ENCODE data around the gene STK32B. TPM values are rescaled to one million over a fixed set of nuclear protein-coding genes. Genes with fewer than 3 reads are reported as not detected.
A peak's percentile ranks its signal among the peaks of the same experiment; 100 is the strongest.

STK32B gene
- total and polyA plus RNA-seq, 2 of the 8 experiments (the other 6 are each of a cell fraction or from before 2014, with no cell fraction given) = 2.3 to 2.5 TPM

- POLR2A ChIA-PET (ENCODE audit: partially characterized antibody) = no interaction called here
- H3K4me3 ChIP-seq (ENCODE audit: extremely low read depth in 1 of 4, insufficient read depth in 2 of 4, low read depth in 3 of 4, low read length in 4 of 4) = no peak overlapping the region
Measured at GRCh38 chr4:5463361-5463760, 412.1 kb downstream of the STK32B start.

More at GRCh38 chr4:5463361-5463760, 412.1 kb downstream of the STK32B start:
- Histone ChIP-seq H2BK5ac (ENCODE audit: low read depth, low read length) (no peak overlapping the region), H3K27me3 (replicated peaks in 1 of 4; ENCODE audit: control insufficient read depth in 3 of 4, extremely low read depth in 1 of 4, insufficient read depth in 3 of 4, low read length in 3 of 4) (no peaks in the 10 kb centered on the region), H3K36me3 (ENCODE audit: control insufficient read depth in 2 of 4, insufficient read depth in 4 of 4, low read length in 3 of 4) (no peaks in the 10 kb centered on the region), H3K18ac (ENCODE audit: extremely low read depth, low read length) (no peak overlapping the region), H2AK5ac (ENCODE audit: low read depth, low read length) (0 out of 2 replicates have a peak overlapping the region, but pooled peaks have one; percentile 39), H3K14ac (ENCODE audit: insufficient read length) (no peak overlapping the region), H2AFZ (ENCODE audit: low read length) (no peak overlapping the region), H2BK12ac (ENCODE audit: low read depth, low read length) (no peak overlapping the region), H4K91ac (replicated peaks; ENCODE audit: insufficient read length, low read length) (no peak overlapping the region), H3K79me1 (ENCODE audit: low read depth, low read length) (no peaks in the 10 kb centered on the region), H3K79me2 (ENCODE audit: control insufficient read depth in 1 of 2, insufficient read depth in 2 of 2, low read length in 2 of 2) (no peaks in the 10 kb centered on the region; a peak in 1 of 4 replicates), H2BK120ac (replicated peaks; ENCODE audit: low read depth, low read length) (no peak overlapping the region), H3K4me1 (replicated peaks in 1 of 4; ENCODE audit: control insufficient read depth in 3 of 4, insufficient read depth in 4 of 4, low read length in 3 of 4) (no peaks in the 10 kb centered on the region), H3K9me3 (ENCODE audit: insufficient read depth in 2 of 2, low read depth in 1 of 2, low read length in 1 of 2) (no peaks in the 10 kb centered on the region), H2BK20ac (ENCODE audit: low read length) (no peak overlapping the region), H3K56ac (replicated peaks; ENCODE audit: insufficient read length, low read depth, low read length) (no peak overlapping the region), H2BK15ac (ENCODE audit: low read length) (no peak overlapping the region), H4K8ac (ENCODE audit: extremely low read depth, insufficient read depth, low read length) (no peak overlapping the region), H3K4me2 (ENCODE audit: insufficient read depth in 1 of 2, low read depth in 2 of 2, low read length in 2 of 2) (no peak overlapping the region), H3K23me2 (ENCODE audit: low read depth, low read length) (peaks cover 4% of the 10 kb centered on the region; the same call in 1 of the 2 replicates), H3K27ac (ENCODE audit: low read depth, low read length) (no peak overlapping the region), H4K5ac (ENCODE audit: insufficient read length, low read depth, low read length) (no peak overlapping the region), H3K4ac (replicated peaks; ENCODE audit: insufficient read length, low read depth, low read length) (no peak overlapping the region), H3K23ac (ENCODE audit: insufficient read length) (no peak overlapping the region), H3K9ac (replicated peaks in 1 of 4; ENCODE audit: extremely low read depth in 1 of 4, low read depth in 3 of 4, low read length in 3 of 4) (no peak overlapping the region), H4K20me1 (replicated peaks in 1 of 2; ENCODE audit: control insufficient read depth in 1 of 2, insufficient read depth in 2 of 2, low read length in 2 of 2) (no peaks in the 10 kb centered on the region)
- TF ChIP-seq TAF7 (optimal IDR thresholded peaks at IDR 0.05; ENCODE audit: borderline replicate concordance, low read depth, low read length) (no peak), GABPA (IDR thresholded peaks at IDR 0.05; ENCODE audit: borderline replicate concordance, insufficient read depth, low read length) (no peak), SIN3A (conservative IDR thresholded peaks at IDR 0.05 in 1 of 2, IDR thresholded peaks at IDR 0.05 in 1 of 2; ENCODE audit: low read depth in 1 of 2, low read length in 2 of 2) (no peak), JUN (IDR thresholded peaks at IDR 0.05; ENCODE audit: low read depth, low read length) (no peak), PHF8 (conservative IDR thresholded peaks at IDR 0.05; ENCODE audit: low read depth, low read length) (no peak), GTF2F1 (IDR thresholded peaks at IDR 0.05; ENCODE audit: borderline replicate concordance, low read depth, low read length) (no peak), KDM4A (IDR thresholded peaks at IDR 0.05; ENCODE audit: low read depth, low read length, severe bottlenecking) (no peak), YY1 (IDR thresholded peaks at IDR 0.05; ENCODE audit: low read depth, low read length) (no peak), FOSL1 (IDR thresholded peaks at IDR 0.05; ENCODE audit: insufficient read depth, low read depth, low read length) (no peak), RFX5 (IDR thresholded peaks at IDR 0.05; ENCODE audit: borderline replicate concordance, low read depth, low read length) (no peak)
- DNase-seq (ENCODE audit: low read depth in 1 of 2, low spot score in 2 of 2) = no peak
- CTCF ChIA-PET (ENCODE audit: partially characterized antibody) = interaction anchor here (1.1 to 1.2 kb wide), 2 partner anchors 14 to 289 kb away, joined by 3 read pairs; no protein-coding TSS in a partner anchor
- no peak for FAIRE-seq
- 88% methylated on average over 1 of the region's 1 CpG; no CpG with 5 or more reads in 1 of the 2 experiments for WGBS, 2 experiments (ENCODE audit: extremely low coverage in 1 of 2, insufficient coverage in 1 of 2, insufficient read length in 1 of 2, insufficient replicate concordance in 2 of 2, low coverage in 1 of 2, low lambda C conversion rate in 2 of 2, missing lambda C conversion rate in 1 of 2)

Measured in H1 (cell line).